Lower leg skin (tissue), 4 donors: ENCODE results near the gene MYL12B. TPM values are rescaled to one million over a fixed set of nuclear protein-coding genes. Genes with fewer than 3 reads are reported as not detected.

ENCODE experiments used
- DNase-seq, 2 donors: peaks; one replicate each; pipeline ENCODE4 v3.0.0-alpha.2; 2019; ENCODE audit warnings: low spot score in 2 of 2
- H3K4me3 ChIP-seq: fragments of 200-600 bp; sonication (generic); 2 replicates; pipeline ENCODE4 v1.5.1; 2017; ENCODE audit warnings: mild to moderate bottlenecking, low read depth; ENCODE audit not compliant: poor library complexity, severe bottlenecking
- POLR2A ChIP-seq, 2 donors: fragments of 450-650 bp; IDR thresholded peaks; one replicate each; pipeline ENCODE4 v1.6.1; 2016 to 2017; ENCODE audit warnings: antibody characterized with exemption in 2 of 2, mild to moderate bottlenecking in 1 of 2, moderate library complexity in 1 of 2
- WGBS, 2 donors: methylation state at CpG; one replicate each; pipeline ENCODE4 v1.1.5; 2018; 5-methylcytosine and 5-hydroxymethylcytosine counted together
- intact Hi-C: fragments of 100-400 bp; cut with DNase I; formaldehyde crosslinking; loops from one replicate; pipeline ENCODE4 v1.15.0; 2023; ENCODE audit warnings: low total_unique reads
- total RNA-seq, 4 donors: library from RNA; depleted of rRNA; stranded (reverse); fragments of >200 nt; gene quantifications; one replicate each; pipeline ENCODE4 v1.1.0, GENCODE V29; 2016
- TF ChIP-seq, protein P1 (sequence below), 3 donors: fragments of 450-650 bp; IDR thresholded peaks; one replicate each; pipeline ENCODE4 v1.5.1; 2016; ENCODE audit warnings: antibody characterized with exemption in 3 of 3, mild to moderate bottlenecking in 3 of 3, moderate library complexity in 2 of 3

The MYL12B gene
- total RNA-seq, 4 donors from 2014 or later: 240 to 360 (median 286) TPM

DNA sequence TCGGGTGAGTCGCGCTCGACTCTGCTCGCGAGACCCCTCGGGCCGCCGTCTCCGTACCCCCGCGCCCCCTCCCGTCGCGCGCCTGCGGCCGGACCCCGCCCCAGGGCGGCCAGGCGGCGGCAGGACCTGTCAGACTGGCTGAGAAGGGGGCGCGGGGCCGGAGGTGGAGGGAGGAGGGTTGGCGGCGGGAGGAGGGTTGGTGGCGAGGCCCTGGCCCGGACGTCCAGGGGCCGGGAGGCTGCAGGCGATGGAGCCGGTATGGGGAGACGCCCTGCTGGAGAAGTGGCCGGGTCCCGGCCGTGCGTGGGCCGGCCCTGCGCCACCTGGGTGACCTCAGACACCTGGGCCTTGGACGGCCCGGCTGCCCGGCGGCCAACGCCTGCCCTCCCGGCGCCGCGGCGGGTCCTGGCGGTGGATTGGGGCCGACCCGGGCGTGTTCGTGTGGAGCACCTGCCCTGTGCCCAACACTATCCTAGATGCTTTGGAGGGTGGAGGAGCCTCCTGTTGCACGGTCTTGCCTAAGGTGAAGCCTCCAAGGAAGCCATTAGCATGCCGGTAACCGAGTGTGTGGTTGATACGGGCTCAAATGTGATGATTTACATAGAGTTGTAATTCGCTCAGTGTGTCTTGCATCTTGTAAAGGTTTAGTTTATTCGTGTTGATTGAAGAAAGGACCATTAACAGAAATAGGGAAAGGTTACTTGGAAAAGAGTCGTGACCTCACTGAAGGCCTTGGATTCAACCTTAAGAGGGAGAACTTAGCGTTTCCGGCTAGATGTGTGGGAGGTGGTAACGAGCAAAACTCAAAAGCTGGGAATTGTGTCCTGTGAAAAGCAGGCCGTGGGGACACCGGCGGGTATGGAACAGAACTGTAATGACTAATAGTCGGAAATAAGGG, 550 bp downstream of the MYL12B start:
- TF ChIP-seq, protein P1, sequence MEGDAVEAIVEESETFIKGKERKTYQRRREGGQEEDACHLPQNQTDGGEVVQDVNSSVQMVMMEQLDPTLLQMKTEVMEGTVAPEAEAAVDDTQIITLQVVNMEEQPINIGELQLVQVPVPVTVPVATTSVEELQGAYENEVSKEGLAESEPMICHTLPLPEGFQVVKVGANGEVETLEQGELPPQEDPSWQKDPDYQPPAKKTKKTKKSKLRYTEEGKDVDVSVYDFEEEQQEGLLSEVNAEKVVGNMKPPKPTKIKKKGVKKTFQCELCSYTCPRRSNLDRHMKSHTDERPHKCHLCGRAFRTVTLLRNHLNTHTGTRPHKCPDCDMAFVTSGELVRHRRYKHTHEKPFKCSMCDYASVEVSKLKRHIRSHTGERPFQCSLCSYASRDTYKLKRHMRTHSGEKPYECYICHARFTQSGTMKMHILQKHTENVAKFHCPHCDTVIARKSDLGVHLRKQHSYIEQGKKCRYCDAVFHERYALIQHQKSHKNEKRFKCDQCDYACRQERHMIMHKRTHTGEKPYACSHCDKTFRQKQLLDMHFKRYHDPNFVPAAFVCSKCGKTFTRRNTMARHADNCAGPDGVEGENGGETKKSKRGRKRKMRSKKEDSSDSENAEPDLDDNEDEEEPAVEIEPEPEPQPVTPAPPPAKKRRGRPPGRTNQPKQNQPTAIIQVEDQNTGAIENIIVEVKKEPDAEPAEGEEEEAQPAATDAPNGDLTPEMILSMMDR (IDR thresholded peaks at IDR 0.05): no peak
- TF ChIP-seq POLR2A (IDR thresholded peaks at IDR 0.05): no peak
- no peak for DNase-seq
- H3K4me3 ChIP-seq: peak overlapping the region; percentile 100
- intact Hi-C loops: no loop called here
- WGBS, 2 donors: 0% methylated on average over 29 to 63 of the region's 69 CpGs

DNA sequence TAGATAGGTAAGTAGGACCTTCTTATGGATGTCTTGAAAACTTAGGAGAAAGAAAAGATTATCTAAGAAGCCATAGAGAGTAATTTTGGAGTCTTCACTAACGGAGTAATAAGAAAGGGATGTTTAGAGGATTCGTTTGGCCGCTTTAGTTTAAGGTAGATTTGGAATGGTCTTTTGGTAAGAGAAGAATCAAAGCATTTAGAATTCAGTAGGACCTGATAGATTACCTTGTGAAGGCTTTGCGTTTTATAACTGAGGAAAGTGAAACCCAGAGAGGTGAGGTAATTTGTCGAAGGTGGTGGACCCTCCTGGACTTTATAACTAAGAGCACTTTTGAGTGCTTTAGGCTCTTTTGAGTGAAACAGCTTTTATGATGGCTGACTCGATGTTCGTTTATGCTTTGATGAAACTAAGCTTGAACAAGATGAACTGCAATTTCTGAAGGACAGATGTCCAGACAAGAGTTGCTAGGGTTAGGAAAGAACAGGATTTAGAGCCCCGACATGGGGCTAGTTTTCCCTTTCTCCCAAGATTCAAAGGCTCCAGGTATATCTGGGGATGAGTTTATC, 1.3 kb downstream of the MYL12B start:
- WGBS, 2 donors: 9 to 13% methylated on average over 8 of the region's 8 CpGs
- intact Hi-C loops: no loop called here
- peak overlapping the region; percentile 100 for H3K4me3 ChIP-seq
- DNase-seq: no peak
- TF ChIP-seq POLR2A (IDR thresholded peaks at IDR 0.05): no peak
- TF ChIP-seq, protein P1 (IDR thresholded peaks at IDR 0.05): no peak

DNA sequence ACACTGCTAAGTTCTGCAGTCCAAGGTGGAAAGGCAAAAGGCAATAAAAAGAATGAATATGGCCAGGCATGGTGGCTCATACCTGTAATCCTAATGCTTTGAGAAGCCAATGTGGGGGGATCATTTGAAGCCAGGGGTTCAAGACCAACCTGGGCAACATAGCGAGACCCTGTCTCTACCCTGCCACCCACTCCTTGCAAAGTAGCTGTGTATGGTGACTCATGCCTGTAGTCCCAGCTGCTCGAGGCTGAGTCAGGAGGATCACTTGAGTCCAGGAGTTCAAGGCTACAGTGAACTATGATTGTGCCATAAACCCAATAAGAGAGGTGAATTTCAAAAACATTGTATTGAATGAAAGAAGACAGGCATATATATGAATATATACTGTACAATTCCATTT, 2.4 kb downstream of the MYL12B start:
- H3K4me3 ChIP-seq: no peak overlapping the region
- DNase-seq: no peak
- intact Hi-C loops: no loop called here
- 52 to 65% methylated on average over 2 of the region's 2 CpGs for WGBS, 2 donors
- TF ChIP-seq POLR2A (IDR thresholded peaks at IDR 0.05): no peak
- TF ChIP-seq, protein P1 (IDR thresholded peaks at IDR 0.05): no peak

DNA sequence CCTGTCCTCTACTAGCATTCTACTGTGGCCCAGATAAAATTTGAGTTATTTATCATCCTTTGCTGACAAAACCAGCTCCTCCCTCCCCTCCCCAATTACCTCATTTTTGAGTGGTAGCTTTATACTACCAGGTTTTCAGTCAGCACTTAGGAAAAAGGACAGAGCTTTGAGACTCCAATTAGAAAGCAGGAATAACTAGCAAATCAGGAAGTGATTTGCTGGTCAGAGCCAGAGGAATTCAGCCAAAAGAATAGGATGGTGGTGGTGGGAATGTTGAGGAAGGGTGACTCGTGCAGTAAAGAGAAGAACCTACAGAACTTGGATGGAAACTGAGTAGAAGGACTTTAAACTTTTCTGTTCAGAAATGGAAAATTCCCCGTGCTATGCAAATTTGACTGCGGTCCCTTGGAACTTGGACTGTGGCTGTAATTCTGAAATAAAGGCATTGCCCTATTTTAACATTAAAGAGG, 3.7 kb downstream of the MYL12B start:
- no peak for DNase-seq
- 49 to 53% methylated on average over 3 of the region's 3 CpGs for WGBS, 2 donors
- TF ChIP-seq, protein P1 (IDR thresholded peaks at IDR 0.05): no peak
- TF ChIP-seq POLR2A (IDR thresholded peaks at IDR 0.05): no peak
- H3K4me3 ChIP-seq: no peak overlapping the region
- intact Hi-C loops: no loop called here

DNA sequence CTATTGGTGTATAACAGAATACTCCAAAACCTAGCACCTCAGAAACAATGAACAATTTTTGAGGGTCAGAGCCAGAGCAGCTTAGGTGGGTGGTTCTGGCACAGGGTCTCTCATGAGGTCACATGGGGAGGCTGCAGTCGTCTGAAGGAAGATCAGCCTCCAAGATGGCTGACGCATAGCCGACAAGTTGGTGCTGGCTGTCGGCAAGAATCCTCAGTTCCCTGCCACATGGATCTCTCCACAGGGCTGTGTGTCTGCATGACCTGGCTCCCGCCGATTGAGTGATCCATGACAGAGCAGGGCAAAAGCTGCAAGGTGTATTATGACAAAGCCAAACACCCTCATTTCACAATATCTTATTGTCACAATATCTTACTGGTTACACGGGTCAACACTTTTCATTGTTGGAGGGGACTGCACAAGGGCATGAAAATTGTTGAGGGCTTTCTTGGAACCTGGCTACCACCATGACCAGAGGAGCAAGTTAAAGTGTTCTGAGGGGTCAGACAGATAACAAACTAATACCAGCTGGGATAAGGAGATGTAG, 4.2 kb downstream of the MYL12B start:
- no peak for TF ChIP-seq POLR2A (IDR thresholded peaks at IDR 0.05)
- TF ChIP-seq, protein P1 (IDR thresholded peaks at IDR 0.05): no peak
- H3K4me3 ChIP-seq: no peak overlapping the region
- peak in 1 of 2 donors; percentile 53 for DNase-seq
- intact Hi-C loops: no loop called here
- WGBS, 2 donors: 29 to 39% methylated on average over 7 of the region's 7 CpGs
